CD4-positive, alpha-beta T cell treated with Interleukin-17A for 1 hour (primary cell): ENCODE data around the gene SMIM38.
"Not testable (repeated sequence)": the region's sequence is repeated elsewhere in the genome, so short reads cannot be mapped to it uniquely, and the experiment has no call there.

Experiments
- DNase-seq: peaks from one replicate; pipeline ENCODE4 v3.0.0-alpha.2; 2020

SMIM38 gene

GRCh38 chr11:69141742-69142141 is 14.0 kb upstream of the SMIM38 start:
- DNase-seq = no peak

- no peak for DNase-seq
Observed at GRCh38 chr11:69142895-69143294, 12.8 kb upstream of the SMIM38 start.

- DNase-seq = no peak
Observed at GRCh38 chr11:69144316-69145049, 11.3 kb upstream of the SMIM38 start.

DNA sequence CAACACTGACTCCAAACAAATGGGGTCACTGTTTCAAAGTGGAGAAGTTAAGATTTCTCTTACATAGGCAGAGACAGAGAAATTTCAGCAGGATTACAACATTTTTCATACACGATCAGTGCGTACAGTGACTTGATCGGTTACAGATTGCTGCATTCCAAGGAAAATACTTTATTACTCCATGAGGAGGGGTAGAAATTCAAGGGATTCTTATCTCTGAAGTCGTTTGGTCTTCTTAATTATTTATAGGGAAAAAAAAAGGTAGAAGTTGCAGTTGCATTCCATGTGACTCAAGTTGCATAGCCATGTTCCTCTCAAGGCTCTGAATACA is 10.7 kb upstream of the SMIM38 start:
- no peak for DNase-seq

GRCh38 chr11:69148377-69148762 is 7.4 kb upstream of the SMIM38 start:
- DNase-seq = no peak

DNA sequence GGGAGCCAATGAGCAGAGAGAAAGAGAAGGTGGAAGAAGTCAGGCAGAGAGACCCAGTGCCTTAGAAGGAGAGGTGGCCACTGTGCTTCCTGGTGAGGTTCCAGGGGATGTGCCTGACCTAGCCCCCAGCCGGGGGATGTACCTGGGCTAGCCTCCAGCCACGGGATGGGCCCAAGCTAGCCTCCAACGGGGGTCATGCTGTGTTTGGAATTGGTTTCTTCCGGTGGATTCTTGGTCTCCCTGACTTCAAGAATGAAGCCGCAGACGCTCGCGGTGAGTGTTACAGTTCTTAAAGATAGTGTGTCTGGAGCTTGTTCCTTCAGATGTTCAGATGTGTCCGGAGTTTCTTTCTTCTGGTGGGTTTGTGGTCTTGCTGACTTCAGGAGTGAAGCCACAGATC is 6.9 kb upstream of the SMIM38 start:
- no peak for DNase-seq

DNA sequence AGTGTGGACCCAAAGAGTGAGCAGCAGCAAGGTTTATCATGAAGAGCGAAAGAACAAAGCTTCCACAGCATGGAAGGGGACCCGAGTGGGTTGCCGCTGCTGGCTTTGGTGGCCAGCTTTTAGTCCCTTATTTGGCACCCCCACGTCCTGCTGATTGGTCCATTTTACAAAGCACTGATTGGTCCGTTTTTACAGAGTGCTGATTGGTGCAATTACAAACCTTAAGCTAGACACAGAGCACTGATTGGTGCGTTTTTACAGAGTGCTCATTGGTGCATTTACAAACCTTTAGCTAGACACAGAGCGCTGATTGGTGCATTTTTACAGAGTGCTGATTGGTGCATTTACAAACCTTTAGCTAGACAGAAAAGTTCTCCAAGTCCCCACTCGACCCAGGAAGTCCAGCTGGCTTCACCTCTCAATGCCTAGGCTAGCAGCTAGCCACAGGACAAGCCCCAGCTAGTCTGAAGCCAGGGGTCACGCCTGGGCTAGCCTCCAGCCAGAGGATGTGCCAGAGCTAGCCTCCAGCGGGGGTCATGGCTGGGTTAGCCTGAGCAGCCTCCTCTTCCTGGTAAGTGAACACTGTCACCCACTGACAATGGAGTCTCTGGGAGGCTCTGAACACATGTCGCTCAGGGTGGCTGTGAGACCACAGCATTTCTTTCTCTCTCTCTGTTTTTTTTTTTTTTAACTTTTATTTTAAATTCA is 6.2 kb upstream of the SMIM38 start:
- not testable (repeated sequence) for DNase-seq

DNA sequence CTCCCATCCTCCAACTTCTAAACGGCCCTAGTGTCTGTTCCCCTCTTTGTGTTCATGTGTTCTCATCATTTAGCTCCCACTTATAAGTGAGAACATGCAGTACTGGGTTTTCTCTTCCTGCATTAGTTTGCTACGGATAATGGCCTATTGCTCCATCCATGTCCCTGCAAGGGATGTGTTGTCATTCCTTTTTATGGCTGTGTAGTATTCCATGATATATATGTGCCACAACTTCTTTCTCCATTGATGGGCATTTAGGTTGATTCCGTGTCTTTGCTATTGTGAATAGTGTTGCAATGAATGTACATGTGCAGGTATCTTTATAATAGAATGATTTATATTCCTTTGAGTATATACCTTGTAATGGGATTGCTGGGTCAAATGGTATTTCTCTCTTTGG is 5.6 kb upstream of the SMIM38 start:
- DNase-seq = no peak

GRCh38 chr11:69151836-69152235 is 3.9 kb upstream of the SMIM38 start:
- DNase-seq = no peak

GRCh38 chr11:69152733-69153421 is 2.9 kb upstream of the SMIM38 start:
- DNase-seq = no peak

DNA sequence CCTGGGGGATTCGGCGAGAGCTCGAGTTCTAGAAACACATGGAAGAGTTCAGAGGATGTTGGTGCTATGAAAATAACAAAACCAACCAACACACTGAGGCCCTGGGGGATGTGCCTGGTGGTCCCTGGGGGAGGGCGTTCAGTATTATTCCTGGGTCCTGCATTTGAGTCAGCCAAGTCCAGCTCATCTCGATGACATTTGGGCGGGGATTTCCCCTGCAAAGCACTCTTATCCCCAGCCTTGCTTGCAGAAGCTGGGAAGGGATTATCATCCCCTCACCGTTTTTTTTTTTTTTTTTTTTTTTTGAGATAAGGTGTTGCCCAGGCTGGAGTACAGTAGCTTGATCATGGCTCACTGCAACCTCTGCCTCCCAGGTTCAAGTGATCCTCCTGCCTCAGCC is 2.1 kb upstream of the SMIM38 start:
- DNase-seq = no peak

GRCh38 chr11:69154211-69154913 is 1.4 kb upstream of the SMIM38 start:
- DNase-seq = no peak

GRCh38 chr11:69154938-69155301 is 815 bp upstream of the SMIM38 start:
- no peak for DNase-seq

- no peak for DNase-seq
Observed at GRCh38 chr11:69156235-69156639, 502 bp downstream of the SMIM38 start.

DNA sequence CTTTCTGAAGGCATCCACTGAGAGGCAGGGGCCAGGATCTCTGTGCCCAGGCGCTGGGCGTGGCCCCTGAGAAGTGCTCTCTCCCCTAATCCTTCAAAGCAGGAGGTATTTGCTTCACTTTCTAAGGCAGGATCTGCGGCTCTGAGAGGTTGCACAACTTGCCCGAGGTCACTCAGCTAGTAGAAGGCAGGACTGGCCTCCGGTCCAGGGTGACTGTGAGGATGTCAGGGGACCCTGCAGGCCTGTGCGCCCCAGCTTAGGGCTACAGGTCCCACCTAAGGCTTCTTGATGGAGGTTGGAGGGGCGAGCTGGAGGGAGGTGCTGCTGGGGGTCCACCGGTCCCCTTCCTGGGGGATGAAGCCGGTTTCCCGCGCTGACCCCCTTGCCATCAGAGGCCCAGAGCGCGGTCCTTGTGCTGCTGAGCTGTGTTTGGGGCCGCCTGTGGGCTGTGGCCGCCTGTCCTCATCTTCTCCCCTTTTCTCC is 979 bp downstream of the SMIM38 start:
- DNase-seq = no peak

DNA sequence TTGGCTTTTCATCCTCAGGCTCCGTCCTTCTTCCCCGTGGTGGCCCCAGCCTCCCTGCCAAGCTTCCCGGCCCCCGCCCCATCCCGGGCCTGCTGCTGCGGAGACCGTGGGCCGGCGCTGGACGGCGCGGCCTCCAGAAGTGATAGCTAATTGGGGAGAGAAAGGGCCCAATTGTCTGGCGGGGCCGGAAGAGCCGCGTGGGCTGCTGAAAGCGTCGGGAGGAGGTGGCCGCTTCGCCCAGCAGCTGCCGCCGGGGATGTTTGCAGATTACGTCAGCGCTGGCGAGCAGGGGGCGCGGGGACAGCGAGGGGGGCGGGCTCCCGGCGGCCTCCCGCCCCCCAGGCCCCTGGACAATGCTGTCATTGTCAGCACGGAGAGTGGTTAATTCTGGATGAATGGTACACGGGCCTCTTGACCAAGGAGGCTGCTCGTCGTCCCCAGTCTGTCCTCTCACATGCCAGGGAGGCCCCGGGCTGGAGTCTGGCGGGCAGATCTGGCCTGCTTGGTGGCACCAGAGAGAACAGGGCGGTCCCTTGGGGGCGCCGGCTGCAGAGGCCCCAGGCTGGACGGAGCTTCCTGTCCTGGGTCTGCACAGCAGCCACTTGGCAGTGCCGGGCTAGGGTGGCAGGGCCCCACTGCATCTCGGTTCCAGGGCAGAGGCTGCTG is 1.6 kb downstream of the SMIM38 start:
- no peak for DNase-seq

- no peak for DNase-seq
Observed at GRCh38 chr11:69157822-69158231, 2.1 kb downstream of the SMIM38 start.

- no peak for DNase-seq
Observed at GRCh38 chr11:69158301-69159149, 2.8 kb downstream of the SMIM38 start.

DNA sequence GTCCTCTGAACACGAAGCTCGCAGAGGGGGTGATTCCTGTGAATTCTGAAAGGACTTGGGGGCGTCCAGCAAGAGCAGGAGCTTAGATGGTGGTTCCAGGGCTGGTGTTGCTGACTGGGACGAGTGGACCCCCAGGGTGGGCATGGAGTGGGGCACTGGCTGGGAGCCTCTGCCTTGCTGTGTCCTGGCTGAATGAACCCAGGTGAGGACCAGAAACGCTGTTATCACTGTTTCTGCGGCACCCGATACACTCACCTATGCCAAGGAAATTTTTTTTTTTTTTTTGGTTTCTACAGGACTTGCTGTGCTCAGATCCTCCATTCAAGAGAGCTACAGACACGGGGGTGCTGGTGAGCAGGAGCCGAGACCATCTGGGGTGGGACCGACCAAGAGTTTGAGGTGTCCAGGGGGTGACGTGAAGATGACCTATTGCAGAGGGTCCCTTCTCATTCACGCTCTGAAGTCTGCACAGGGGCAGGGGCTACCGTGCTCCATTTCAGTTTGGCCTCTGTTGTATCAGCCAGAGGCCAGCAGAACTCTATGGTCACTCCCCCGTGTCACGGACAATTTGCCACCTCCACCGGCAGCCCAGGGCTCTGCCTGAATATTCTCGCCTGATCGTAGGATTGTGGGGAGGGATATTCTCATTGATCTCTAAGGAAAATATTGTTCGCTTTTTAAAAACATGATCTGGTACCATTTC is 3.6 kb downstream of the SMIM38 start:
- DNase-seq = no peak

GRCh38 chr11:69160296-69161116 is 4.8 kb downstream of the SMIM38 start:
- DNase-seq = no peak

GRCh38 chr11:69161117-69161407 is 5.3 kb downstream of the SMIM38 start:
- DNase-seq = no peak
